HG03354 (cell line): ENCODE data around the gene PCLO.

Experiments
- ATAC-seq: cut with Tn5 transposase; IDR thresholded peaks from one replicate; pipeline ENCODE4 v1.9.1; 2021; ENCODE audit warnings: mild to moderate bottlenecking; ENCODE audit not compliant: unreplicated experiment, poor library complexity, severe bottlenecking

Gene PCLO

GRCh38 chr7:82865856-82866255 is 296.8 kb downstream of the PCLO start:
- no peak for ATAC-seq

- no peak for ATAC-seq
Observed at GRCh38 chr7:82859106-82859850, 303.4 kb downstream of the PCLO start.

GRCh38 chr7:82851121-82851520 is 311.6 kb downstream of the PCLO start:
- no peak for ATAC-seq

- no peak for ATAC-seq
Observed at GRCh38 chr7:82841828-82842227, 320.9 kb downstream of the PCLO start.

GRCh38 chr7:82840061-82840460 is 322.6 kb downstream of the PCLO start:
- ATAC-seq = no peak

- no peak for ATAC-seq
Observed at GRCh38 chr7:82839555-82839954, 323.1 kb downstream of the PCLO start.

- no peak for ATAC-seq
Observed at GRCh38 chr7:82839063-82839462, 323.6 kb downstream of the PCLO start.

- ATAC-seq = no peak
Observed at GRCh38 chr7:82838314-82838713, 324.4 kb downstream of the PCLO start.

GRCh38 chr7:82823073-82823472 is 339.6 kb downstream of the PCLO start:
- no peak for ATAC-seq

- no peak for ATAC-seq
Observed at GRCh38 chr7:82821037-82821436, 341.6 kb downstream of the PCLO start.

GRCh38 chr7:82818171-82818570 is 344.5 kb downstream of the PCLO start:
- ATAC-seq = no peak

- no peak for ATAC-seq
Observed at GRCh38 chr7:82816272-82816671, 346.4 kb downstream of the PCLO start.

GRCh38 chr7:82810558-82811259 is 352.0 kb downstream of the PCLO start:
- peak; percentile 96 for ATAC-seq

GRCh38 chr7:82808633-82809032 is 354.1 kb downstream of the PCLO start:
- ATAC-seq = no peak

GRCh38 chr7:82805527-82805960 is 357.1 kb downstream of the PCLO start:
- ATAC-seq = no peak

- ATAC-seq = no peak
Observed at GRCh38 chr7:82803411-82803810, 359.3 kb downstream of the PCLO start.

- no peak for ATAC-seq
Observed at GRCh38 chr7:82789883-82790609, 372.6 kb downstream of the PCLO start.

- no peak for ATAC-seq
Observed at GRCh38 chr7:82778021-82778420, 384.7 kb downstream of the PCLO start.

- ATAC-seq = no peak
Observed at GRCh38 chr7:82762880-82763279, 399.8 kb downstream of the PCLO start.

- no peak for ATAC-seq
Observed at GRCh38 chr7:82760831-82761230, 401.9 kb downstream of the PCLO start.

GRCh38 chr7:82760074-82760473 is 402.6 kb downstream of the PCLO start:
- ATAC-seq = no peak
